ENCODE measurements around the gene TXNIP.

The TXNIP gene

DNA sequence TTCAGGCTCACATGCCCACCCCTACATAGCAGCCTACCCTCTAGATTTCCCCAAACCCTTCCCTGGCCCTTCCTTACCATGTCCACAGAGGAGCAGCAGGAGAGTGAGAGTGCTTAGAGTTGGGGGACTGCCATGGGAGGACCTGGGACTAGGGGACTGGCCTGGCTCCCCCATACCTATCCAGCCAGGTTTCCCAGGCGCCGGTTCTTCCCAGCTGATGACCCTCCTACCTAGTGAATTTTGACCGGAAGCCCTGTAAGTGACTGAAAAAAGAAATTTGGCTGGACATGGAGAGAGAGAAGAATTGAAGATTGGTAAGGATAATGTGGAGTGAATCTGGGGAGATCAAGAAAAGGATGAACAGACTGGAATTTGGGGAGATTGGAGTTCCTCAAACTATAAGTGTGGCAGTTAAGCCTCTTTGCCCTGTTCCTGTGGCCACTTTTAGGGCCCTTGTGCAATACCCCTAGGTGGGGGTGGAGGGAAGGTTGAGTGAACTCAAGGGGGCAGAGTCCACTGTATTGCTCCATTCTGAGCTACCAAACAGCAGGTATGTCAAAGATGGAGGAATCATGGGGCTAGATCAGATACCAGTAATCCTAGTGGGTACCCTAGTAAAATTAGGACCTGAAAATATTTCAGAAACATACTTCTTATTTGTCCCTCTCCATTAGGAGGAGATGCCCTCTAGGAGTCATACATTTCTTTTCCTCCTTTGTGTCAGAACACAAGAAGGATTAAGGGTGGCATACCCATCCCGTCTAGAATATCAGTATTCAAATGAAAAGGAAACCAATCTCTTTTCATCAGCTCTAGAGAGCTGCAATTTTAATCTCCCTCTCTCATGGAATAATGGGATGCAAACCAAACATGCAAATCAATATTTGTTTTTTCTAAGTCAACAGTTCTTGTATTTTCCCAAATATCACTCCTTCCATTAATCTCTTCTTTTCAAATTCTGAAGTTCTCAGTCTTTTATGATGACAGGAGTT, 24.0 kb upstream of the TXNIP start:
- ATAC-seq = no peak
- TF ChIP-seq ISL1 (CRISPR knock-in tag; IDR thresholded peaks at IDR 0.05) (no peak), ARNTL (CRISPR knock-in tag; IDR thresholded peaks at IDR 0.05; ENCODE audit: borderline replicate concordance, low read depth) (no peak), ZNF565 (CRISPR knock-in tag; conservative IDR thresholded peaks at IDR 0.05; ENCODE audit: low read depth) (no peak), TCF4 (CRISPR knock-in tag; IDR thresholded peaks at IDR 0.05; ENCODE audit: borderline replicate concordance) (no peak), CSDC2 (CRISPR knock-in tag; IDR thresholded peaks at IDR 0.05) (no peak), ZFP30 (CRISPR knock-in tag; IDR thresholded peaks at IDR 0.05) (no peak), GLIS3 (CRISPR knock-in tag; IDR thresholded peaks at IDR 0.05) (no peak), ZNF70 (CRISPR knock-in tag; IDR thresholded peaks at IDR 0.05) (no peak), OSR1 (CRISPR knock-in tag; IDR thresholded peaks at IDR 0.05) (no peak), ZFP3 (CRISPR knock-in tag; IDR thresholded peaks at IDR 0.05) (no peak), ZC3H10 (CRISPR knock-in tag; IDR thresholded peaks at IDR 0.05) (no peak), BACH2 (CRISPR knock-in tag; IDR thresholded peaks at IDR 0.05; ENCODE audit: borderline replicate concordance) (no peak), ZNF8 (CRISPR knock-in tag; IDR thresholded peaks at IDR 0.05) (no peak), TOX (CRISPR knock-in tag; IDR thresholded peaks at IDR 0.05; ENCODE audit: borderline replicate concordance) (no peak)
- TF ChIP-seq, protein P1, sequence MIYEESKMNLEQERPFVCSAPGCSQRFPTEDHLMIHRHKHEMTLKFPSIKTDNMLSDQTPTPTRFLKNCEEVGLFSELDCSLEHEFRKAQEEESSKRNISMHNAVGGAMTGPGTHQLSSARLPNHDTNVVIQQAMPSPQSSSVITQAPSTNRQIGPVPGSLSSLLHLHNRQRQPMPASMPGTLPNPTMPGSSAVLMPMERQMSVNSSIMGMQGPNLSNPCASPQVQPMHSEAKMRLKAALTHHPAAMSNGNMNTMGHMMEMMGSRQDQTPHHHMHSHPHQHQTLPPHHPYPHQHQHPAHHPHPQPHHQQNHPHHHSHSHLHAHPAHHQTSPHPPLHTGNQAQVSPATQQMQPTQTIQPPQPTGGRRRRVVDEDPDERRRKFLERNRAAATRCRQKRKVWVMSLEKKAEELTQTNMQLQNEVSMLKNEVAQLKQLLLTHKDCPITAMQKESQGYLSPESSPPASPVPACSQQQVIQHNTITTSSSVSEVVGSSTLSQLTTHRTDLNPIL (CRISPR knock-in tag; IDR thresholded peaks at IDR 0.05; ENCODE audit: low read depth) = no peak
- TF ChIP-seq, protein P2, sequence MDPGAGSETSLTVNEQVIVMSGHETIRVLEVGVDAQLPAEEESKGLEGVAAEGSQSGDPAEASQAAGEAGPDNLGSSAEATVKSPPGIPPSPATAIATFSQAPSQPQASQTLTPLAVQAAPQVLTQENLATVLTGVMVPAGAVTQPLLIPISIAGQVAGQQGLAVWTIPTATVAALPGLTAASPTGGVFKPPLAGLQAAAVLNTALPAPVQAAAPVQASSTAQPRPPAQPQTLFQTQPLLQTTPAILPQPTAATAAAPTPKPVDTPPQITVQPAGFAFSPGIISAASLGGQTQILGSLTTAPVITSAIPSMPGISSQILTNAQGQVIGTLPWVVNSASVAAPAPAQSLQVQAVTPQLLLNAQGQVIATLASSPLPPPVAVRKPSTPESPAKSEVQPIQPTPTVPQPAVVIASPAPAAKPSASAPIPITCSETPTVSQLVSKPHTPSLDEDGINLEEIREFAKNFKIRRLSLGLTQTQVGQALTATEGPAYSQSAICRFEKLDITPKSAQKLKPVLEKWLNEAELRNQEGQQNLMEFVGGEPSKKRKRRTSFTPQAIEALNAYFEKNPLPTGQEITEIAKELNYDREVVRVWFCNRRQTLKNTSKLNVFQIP (CRISPR knock-in tag; IDR thresholded peaks at IDR 0.05; ENCODE audit: borderline replicate concordance, low read depth) = no peak
- TF ChIP-seq, protein P3, sequence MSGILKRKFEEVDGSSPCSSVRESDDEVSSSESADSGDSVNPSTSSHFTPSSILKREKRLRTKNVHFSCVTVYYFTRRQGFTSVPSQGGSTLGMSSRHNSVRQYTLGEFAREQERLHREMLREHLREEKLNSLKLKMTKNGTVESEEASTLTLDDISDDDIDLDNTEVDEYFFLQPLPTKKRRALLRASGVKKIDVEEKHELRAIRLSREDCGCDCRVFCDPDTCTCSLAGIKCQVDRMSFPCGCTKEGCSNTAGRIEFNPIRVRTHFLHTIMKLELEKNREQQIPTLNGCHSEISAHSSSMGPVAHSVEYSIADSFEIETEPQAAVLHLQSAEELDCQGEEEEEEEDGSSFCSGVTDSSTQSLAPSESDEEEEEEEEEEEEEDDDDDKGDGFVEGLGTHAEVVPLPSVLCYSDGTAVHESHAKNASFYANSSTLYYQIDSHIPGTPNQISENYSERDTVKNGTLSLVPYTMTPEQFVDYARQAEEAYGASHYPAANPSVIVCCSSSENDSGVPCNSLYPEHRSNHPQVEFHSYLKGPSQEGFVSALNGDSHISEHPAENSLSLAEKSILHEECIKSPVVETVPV (CRISPR knock-in tag; IDR thresholded peaks at IDR 0.05) = no peak
- TF ChIP-seq, protein P4, sequence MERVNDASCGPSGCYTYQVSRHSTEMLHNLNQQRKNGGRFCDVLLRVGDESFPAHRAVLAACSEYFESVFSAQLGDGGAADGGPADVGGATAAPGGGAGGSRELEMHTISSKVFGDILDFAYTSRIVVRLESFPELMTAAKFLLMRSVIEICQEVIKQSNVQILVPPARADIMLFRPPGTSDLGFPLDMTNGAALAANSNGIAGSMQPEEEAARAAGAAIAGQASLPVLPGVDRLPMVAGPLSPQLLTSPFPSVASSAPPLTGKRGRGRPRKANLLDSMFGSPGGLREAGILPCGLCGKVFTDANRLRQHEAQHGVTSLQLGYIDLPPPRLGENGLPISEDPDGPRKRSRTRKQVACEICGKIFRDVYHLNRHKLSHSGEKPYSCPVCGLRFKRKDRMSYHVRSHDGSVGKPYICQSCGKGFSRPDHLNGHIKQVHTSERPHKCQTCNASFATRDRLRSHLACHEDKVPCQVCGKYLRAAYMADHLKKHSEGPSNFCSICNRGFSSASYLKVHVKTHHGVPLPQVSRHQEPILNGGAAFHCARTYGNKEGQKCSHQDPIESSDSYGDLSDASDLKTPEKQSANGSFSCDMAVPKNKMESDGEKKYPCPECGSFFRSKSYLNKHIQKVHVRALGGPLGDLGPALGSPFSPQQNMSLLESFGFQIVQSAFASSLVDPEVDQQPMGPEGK (CRISPR knock-in tag; IDR thresholded peaks at IDR 0.05; ENCODE audit: borderline replicate concordance) = no peak
- TF ChIP-seq, protein P5, sequence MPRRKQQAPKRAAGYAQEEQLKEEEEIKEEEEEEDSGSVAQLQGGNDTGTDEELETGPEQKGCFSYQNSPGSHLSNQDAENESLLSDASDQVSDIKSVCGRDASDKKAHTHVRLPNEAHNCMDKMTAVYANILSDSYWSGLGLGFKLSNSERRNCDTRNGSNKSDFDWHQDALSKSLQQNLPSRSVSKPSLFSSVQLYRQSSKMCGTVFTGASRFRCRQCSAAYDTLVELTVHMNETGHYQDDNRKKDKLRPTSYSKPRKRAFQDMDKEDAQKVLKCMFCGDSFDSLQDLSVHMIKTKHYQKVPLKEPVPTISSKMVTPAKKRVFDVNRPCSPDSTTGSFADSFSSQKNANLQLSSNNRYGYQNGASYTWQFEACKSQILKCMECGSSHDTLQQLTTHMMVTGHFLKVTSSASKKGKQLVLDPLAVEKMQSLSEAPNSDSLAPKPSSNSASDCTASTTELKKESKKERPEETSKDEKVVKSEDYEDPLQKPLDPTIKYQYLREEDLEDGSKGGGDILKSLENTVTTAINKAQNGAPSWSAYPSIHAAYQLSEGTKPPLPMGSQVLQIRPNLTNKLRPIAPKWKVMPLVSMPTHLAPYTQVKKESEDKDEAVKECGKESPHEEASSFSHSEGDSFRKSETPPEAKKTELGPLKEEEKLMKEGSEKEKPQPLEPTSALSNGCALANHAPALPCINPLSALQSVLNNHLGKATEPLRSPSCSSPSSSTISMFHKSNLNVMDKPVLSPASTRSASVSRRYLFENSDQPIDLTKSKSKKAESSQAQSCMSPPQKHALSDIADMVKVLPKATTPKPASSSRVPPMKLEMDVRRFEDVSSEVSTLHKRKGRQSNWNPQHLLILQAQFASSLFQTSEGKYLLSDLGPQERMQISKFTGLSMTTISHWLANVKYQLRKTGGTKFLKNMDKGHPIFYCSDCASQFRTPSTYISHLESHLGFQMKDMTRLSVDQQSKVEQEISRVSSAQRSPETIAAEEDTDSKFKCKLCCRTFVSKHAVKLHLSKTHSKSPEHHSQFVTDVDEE (CRISPR knock-in tag; IDR thresholded peaks at IDR 0.05) = no peak

DNA sequence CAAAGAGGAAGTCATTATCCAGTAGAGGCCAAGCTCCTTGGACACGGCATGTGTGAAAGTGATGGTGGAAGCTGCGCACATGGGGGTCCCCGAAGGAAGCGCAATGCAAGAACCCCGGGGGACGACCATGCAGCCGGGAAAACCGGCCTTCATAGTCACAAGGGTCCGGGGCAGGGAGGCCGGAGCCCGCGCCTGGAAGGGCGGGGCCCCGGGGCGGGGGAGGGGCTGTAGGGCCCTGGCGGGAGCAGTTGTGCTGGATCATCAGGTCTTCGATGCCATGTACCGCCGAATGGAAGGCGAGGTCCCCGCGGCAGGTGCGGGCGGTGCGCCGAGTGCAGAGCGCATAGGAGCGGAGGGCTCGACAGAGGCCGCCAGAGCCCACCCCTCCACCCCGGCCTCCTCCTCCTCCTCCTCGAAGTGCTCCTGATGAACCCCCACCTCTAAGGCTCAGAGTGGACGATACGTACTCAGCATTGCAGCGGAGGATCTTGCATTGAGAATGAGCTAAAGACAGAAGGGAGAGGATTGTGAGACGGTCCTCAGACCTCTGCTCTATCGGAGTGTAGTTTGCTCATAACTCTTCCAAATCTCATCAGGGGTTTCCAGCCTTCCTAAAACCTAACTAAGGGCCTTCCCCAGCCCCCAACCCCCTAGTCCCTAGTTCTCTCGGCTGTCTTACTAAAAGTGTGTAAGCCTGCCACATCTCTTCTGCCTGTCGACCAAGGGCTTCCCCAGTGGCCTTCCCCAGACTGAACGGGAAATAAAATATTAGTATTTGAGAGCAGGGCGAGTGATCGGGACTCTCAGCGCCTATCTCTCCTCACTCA, 23.1 kb upstream of the TXNIP start:
- no peak for ATAC-seq
- TF ChIP-seq ISL1 (CRISPR knock-in tag; IDR thresholded peaks at IDR 0.05) = no peak
- TF ChIP-seq TCF4 (CRISPR knock-in tag; IDR thresholded peaks at IDR 0.05; ENCODE audit: borderline replicate concordance) = no peak
- TF ChIP-seq, protein P1 (CRISPR knock-in tag; IDR thresholded peaks at IDR 0.05; ENCODE audit: low read depth) = no peak
- TF ChIP-seq, protein P5 (CRISPR knock-in tag; IDR thresholded peaks at IDR 0.05) = no peak
- no peak for TF ChIP-seq ZNF70 (CRISPR knock-in tag; IDR thresholded peaks at IDR 0.05)
- TF ChIP-seq ARNTL (CRISPR knock-in tag; IDR thresholded peaks at IDR 0.05; ENCODE audit: borderline replicate concordance, low read depth) = no peak
- no peak for TF ChIP-seq ZNF565 (CRISPR knock-in tag; conservative IDR thresholded peaks at IDR 0.05; ENCODE audit: low read depth)
- no peak for TF ChIP-seq RARB (CRISPR knock-in tag; IDR thresholded peaks at IDR 0.05)
- TF ChIP-seq, protein P4 (CRISPR knock-in tag; IDR thresholded peaks at IDR 0.05; ENCODE audit: borderline replicate concordance) = no peak
- TF ChIP-seq ZC3H10 (CRISPR knock-in tag; IDR thresholded peaks at IDR 0.05) = no peak

All from SK-N-SH treated with all-trans-retinoic acid at 6 μM for 48 hours (cell line).